Suppressor macrophage treated with lipopolysaccharide for 4 hours (primary cell): ENCODE results near the gene MT1B.
"Not testable (repeated sequence)": the region's sequence is repeated elsewhere in the genome, so short reads cannot be mapped to it uniquely, and the experiment has no call there.

Source experiments
- DNase-seq: peaks from one replicate; pipeline ENCODE4 v3.0.0-alpha.2; 2020

The MT1B gene

GRCh38 chr16:56621665-56622445 is 29.8 kb upstream of the MT1B start:
- not testable (repeated sequence) for DNase-seq

GRCh38 chr16:56623184-56623583 is 28.5 kb upstream of the MT1B start:
- DNase-seq: not testable (repeated sequence)

GRCh38 chr16:56623637-56624036 is 28.0 kb upstream of the MT1B start:
- DNase-seq: no peak

GRCh38 chr16:56625140-56625942 is 26.3 kb upstream of the MT1B start, which contains the start of gene MT1E:
Gene MT1E (plus strand): TSS chr16:56625781. CDS start chr16:56625852, 71 bp downstream.
- peak; percentile 87 for DNase-seq

- peak; percentile 57 for DNase-seq
Measured at GRCh38 chr16:56625943-56626654, 25.6 kb upstream of the MT1B start.

- DNase-seq: no peak
Measured at GRCh38 chr16:56626685-56627084, 25.0 kb upstream of the MT1B start.

GRCh38 chr16:56628486-56629350 is 23.0 kb upstream of the MT1B start:
- DNase-seq: no peak

GRCh38 chr16:56629531-56629930 is 22.2 kb upstream of the MT1B start:
- no peak for DNase-seq

- DNase-seq: peak; percentile 61
Measured at GRCh38 chr16:56630134-56630533, 21.6 kb upstream of the MT1B start.

- no peak for DNase-seq
Measured at GRCh38 chr16:56631197-56631596, 20.5 kb upstream of the MT1B start.

- DNase-seq: no peak
Measured at GRCh38 chr16:56631832-56632155, 19.9 kb upstream of the MT1B start.

GRCh38 chr16:56632156-56632847 is 19.4 kb upstream of the MT1B start, which contains the start of gene MT1M:
Gene MT1M (plus strand): TSS chr16:56632659. CDS start chr16:56632732, 73 bp downstream.
- peak; percentile 43 for DNase-seq

- no peak for DNase-seq
Measured at GRCh38 chr16:56632848-56633365, 18.8 kb upstream of the MT1B start.

GRCh38 chr16:56633535-56633934 is 18.2 kb upstream of the MT1B start:
- no peak for DNase-seq

- no peak for DNase-seq
Measured at GRCh38 chr16:56634715-56635440, 16.8 kb upstream of the MT1B start.

GRCh38 chr16:56635441-56635967 is 16.2 kb upstream of the MT1B start:
- no peak for DNase-seq

- DNase-seq: no peak
Measured at GRCh38 chr16:56636616-56637413, 14.9 kb upstream of the MT1B start.

- peak; percentile 73 for DNase-seq
Measured at GRCh38 chr16:56637814-56638750, 13.6 kb upstream of the MT1B start, which contains the start of gene MT1A. Gene MT1A (plus strand): TSS chr16:56638666. CDS start chr16:56638739, 73 bp downstream.
